HepG2 (cell line): ENCODE measurements around the gene MASP1. TPM values are rescaled to one million over a fixed set of nuclear protein-coding genes. Genes with fewer than 3 reads are reported as not detected.
A peak's percentile ranks its signal among the peaks of the same experiment; 100 is the strongest.

Source experiments
- ATAC-seq: fragments of 200-7000 bp; cut with Tn5 transposase; 3 replicates; pipeline ENCODE4 v1.9.1; 2020; ENCODE audit warnings: mild to moderate bottlenecking, moderate library complexity
- BruUV-seq: library from RNA; stranded (reverse); fragments of 400-500 nt; replicated peaks from 2 replicates; lab custom pipeline; 2021; lab: Mats Ljungman, UMichigan
- CTCF ChIA-PET: fragments of 300-600 bp; formaldehyde crosslinking; extraction: SDS; loops from one replicate; lab custom pipeline; 2021; ENCODE audit warnings: low total read pairs, inconsistent platforms, low intra/inter-chr PET ratio; lab: Yijun Ruan, JAX
- POLR2A ChIA-PET: fragments of 350-600 bp; sonication (Branson Sonifier 250); formaldehyde crosslinking; loops from one replicate; lab custom pipeline; 2020; ENCODE audit warnings: antibody characterized with exemption, inconsistent platforms; lab: Yijun Ruan, JAX
- DNase-seq: peaks from one replicate; pipeline ENCODE4 v3.0.0-alpha.2; 2015; ENCODE audit warnings: low spot score
- FAIRE-seq: peaks from 3 replicates; lab custom pipeline; 2011; peaks lifted over from hg19 to GRCh38; lab: Jason Lieb, UNC
- H2AFZ ChIP-seq: one replicate; pipeline ENCODE4 v1.6.1; 2011; ENCODE audit warnings: low read length, inconsistent platforms
- H3K27ac ChIP-seq: fragments of 300-600 bp; 3 replicates; pipeline ENCODE4 v1.8.0; 2011; ENCODE audit warnings: mixed run types, mild to moderate bottlenecking, mixed read lengths, low read length, inconsistent platforms; ENCODE audit not compliant: insufficient read depth; ENCODE audit errors: extremely low read length
- H3K27me3 ChIP-seq, 2 experiments: fragments of 200-600 bp in 1 of 2; 2 replicates in 1 of 2; 3 replicates in 1 of 2; pipeline versions ENCODE4 v1.6.0 to v1.8.0; 2011; ENCODE audit warnings: low read length in 2 of 2, mild to moderate bottlenecking in 2 of 2, moderate library complexity in 2 of 2, inconsistent platforms in 1 of 2; ENCODE audit not compliant: insufficient read depth in 2 of 2, control insufficient read depth in 1 of 2
- H3K36me3 ChIP-seq, 2 experiments: fragments of 200-600 bp in 1 of 2; replicated peaks in 1 of 2; 2 replicates in 1 of 2; 3 replicates in 1 of 2; pipeline versions ENCODE4 v1.5.1 to v1.8.0; 2011; ENCODE audit warnings: low read length in 2 of 2, inconsistent platforms in 1 of 2; ENCODE audit not compliant: insufficient read depth in 2 of 2, control insufficient read depth in 1 of 2
- H3K4me1 ChIP-seq: 2 replicates; pipeline ENCODE4 v1.5.1; 2012; ENCODE audit warnings: low read length, inconsistent platforms; ENCODE audit not compliant: insufficient read depth
- H3K4me2 ChIP-seq: 2 replicates; pipeline ENCODE4 v1.6.0; 2011; ENCODE audit warnings: low read depth, low read length, inconsistent platforms
- H3K4me3 ChIP-seq, 3 experiments: fragments of 200-600 bp in 1 of 3; sonication (generic), shearing (Covaris generic) in 1 of 3; replicated peaks in 1 of 3; 2 replicates each; pipeline ENCODE4 v1.5.1; 2011 to 2016; ENCODE audit warnings: low read length in 3 of 3, inconsistent platforms in 2 of 3, low read depth in 2 of 3, mild to moderate bottlenecking in 2 of 3, control low read depth in 1 of 3, mixed read lengths in 1 of 3; ENCODE audit not compliant: insufficient read depth in 1 of 3
- H3K79me2 ChIP-seq: one replicate; pipeline ENCODE4 v1.6.1; 2011; ENCODE audit warnings: low read length, inconsistent platforms; ENCODE audit not compliant: insufficient read depth
- H3K9ac ChIP-seq: 2 replicates; pipeline ENCODE4 v1.6.0; 2011; ENCODE audit warnings: mild to moderate bottlenecking, low read depth, low read length, inconsistent platforms; ENCODE audit not compliant: insufficient read depth
- H3K9me3 ChIP-seq: 2 replicates; pipeline ENCODE4 v1.5.1; 2012; ENCODE audit warnings: mild to moderate bottlenecking, low read length
- H4K20me1 ChIP-seq: 2 replicates; pipeline ENCODE4 v1.6.0; 2011; ENCODE audit warnings: inconsistent platforms, mild to moderate bottlenecking, low read length, moderate library complexity; ENCODE audit not compliant: insufficient read depth
- ELF4 ChIP-seq: sonication (generic); formaldehyde crosslinking; IDR thresholded peaks from 2 replicates; pipeline ENCODE4 v1.5.0; 2020; ENCODE audit warnings: missing genetic modification reagents, mild to moderate bottlenecking, moderate library complexity, borderline replicate concordance
- ISL2 ChIP-seq: sonication (generic); formaldehyde crosslinking; IDR thresholded peaks from 2 replicates; pipeline ENCODE4 v1.5.0; 2020; ENCODE audit warnings: missing genetic modification reagents
- PHB2 ChIP-seq: fragments of 450-650 bp; IDR thresholded peaks from 2 replicates; pipeline ENCODE4 v1.6.1; 2018; ENCODE audit not compliant: partially characterized antibody
- POGK ChIP-seq: sonication (generic); formaldehyde crosslinking; conservative IDR thresholded peaks from 2 replicates; pipeline ENCODE4 v1.8.0; 2022; ENCODE audit warnings: mild to moderate bottlenecking, moderate library complexity, missing genetic modification reagents
- RNF2 ChIP-seq: fragments of 450-650 bp; conservative IDR thresholded peaks from 2 replicates; pipeline ENCODE4 v1.6.1; 2016; ENCODE audit warnings: low read depth
- SALL2 ChIP-seq: sonication (generic); formaldehyde crosslinking; IDR thresholded peaks from 2 replicates; pipeline ENCODE4 v1.8.1; 2023; ENCODE audit warnings: mild to moderate bottlenecking, missing genetic modification reagents, inconsistent platforms
- SSRP1 ChIP-seq: IDR thresholded peaks from 2 replicates; pipeline ENCODE4 v1.6.1; 2016; ENCODE audit warnings: control low read depth
- ZKSCAN8 ChIP-seq: IDR thresholded peaks from 2 replicates; pipeline ENCODE4 v1.6.1; 2016; ENCODE audit warnings: borderline replicate concordance, missing genetic modification reagents, missing compliant biosample characterization
- ZNF12 ChIP-seq: sonication (generic); formaldehyde crosslinking; IDR thresholded peaks from 2 replicates; pipeline ENCODE4 v1.5.0; 2020; ENCODE audit warnings: missing genetic modification reagents
- in situ Hi-C: cut with HindIII; loops from 2 replicates; pipeline ENCODE4 v1.10.0; 2017; ENCODE audit warnings: low pct_unique_long_range_greater_than_20kb; ENCODE audit not compliant: extremely low pct_ligation_motif_present
- intact Hi-C: fragments of 100-400 bp; cut with micrococcal nuclease; formaldehyde crosslinking; loops from one replicate; pipeline ENCODE4 v1.10.0; 2022; ENCODE audit not compliant: unreplicated experiment
- polyA plus RNA-seq, 8 experiments: library from polyadenylated mRNA; depleted of rRNA in 3 of 8; stranded (reverse) in 7 of 8; unstranded in 1 of 8; fragments of >200 nt; fragmentation: Illumina TruSeq in 4 of 8; extraction: Trizol in 4 of 8; gene quantifications; 2 replicates each; pipeline versions ENCODE4 v1.2.1 to v1.2.3, GENCODE V29; 2011 to 2016; ENCODE audit warnings: low read depth in 4 of 8, missing spikeins in 1 of 8, mixed read lengths in 1 of 8; ENCODE audit not compliant: insufficient read depth in 1 of 8
- total RNA-seq, 5 experiments: library from RNA; depleted of rRNA; stranded (reverse); fragments of >200 nt; fragmentation: Illumina TruSeq; extraction: Trizol; gene quantifications; 2 replicates each; pipeline ENCODE4 v1.2.3, GENCODE V29; 2016; ENCODE audit warnings: low read depth in 1 of 5
- TF ChIP-seq, protein P1 (sequence below): sonication (generic); formaldehyde crosslinking; IDR thresholded peaks from 2 replicates; pipeline ENCODE4 v1.5.1; 2020; ENCODE audit warnings: mild to moderate bottlenecking, missing genetic modification reagents, borderline replicate concordance
- TF ChIP-seq, protein P2 (sequence below): sonication (generic); formaldehyde crosslinking; IDR thresholded peaks from 2 replicates; pipeline ENCODE4 v1.8.0; 2022; ENCODE audit warnings: missing genetic modification reagents, mild to moderate bottlenecking, moderate library complexity, borderline replicate concordance
- TF ChIP-seq, protein P3 (sequence below): IDR thresholded peaks from 2 replicates; pipeline ENCODE4 v1.6.1; 2016

The MASP1 gene
- total and polyA plus RNA-seq, 2 of the 13 experiments (the other 11 are each of a cell fraction or from before 2014, with no cell fraction given), result 10.8 to 56.0 TPM

- TF ChIP-seq POGK (CRISPR knock-in tag) (no peak), RNF2 (no peak), ZNF12 (0 out of 2 replicates have a peak, but pooled peaks have one; percentile 35), ZKSCAN8 (CRISPR knock-in tag) (peak; percentile 27; the same call in 1 of the 2 replicates), ISL2 (CRISPR knock-in tag) (peak; percentile 60; the same call in 1 of the 2 replicates)
- TF ChIP-seq, all 625 proteins: peak for 68
Measured at GRCh38 chr3:187264021-187264420, 27.5 kb downstream of the MASP1 start (continued).

DNA sequence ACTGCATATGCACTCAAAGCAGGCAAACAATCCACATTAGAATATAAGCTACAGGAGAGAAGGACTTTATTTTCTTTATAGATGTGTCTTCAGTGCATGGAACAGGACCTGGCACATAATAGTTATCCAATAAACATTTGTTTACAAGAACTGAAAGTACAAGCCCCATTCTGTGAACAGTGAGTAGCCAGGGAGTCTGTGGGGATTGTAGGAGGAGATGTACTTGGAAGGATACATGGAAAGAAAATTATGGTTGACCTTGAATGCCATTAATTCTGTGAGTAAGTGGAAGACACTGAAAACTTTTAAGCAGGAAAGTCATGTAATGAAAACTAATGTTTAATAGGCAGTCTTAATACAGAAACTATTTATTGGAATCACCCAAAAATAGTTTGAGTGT is 28.3 kb downstream of the MASP1 start:
- ATAC-seq (no peak), FAIRE-seq (no peak), DNase-seq (no peak)
- H3K4me3 ChIP-seq, result no peak overlapping the region
- peak overlapping the region; percentile 37; the same call in 1 of the 2 replicates for H3K9ac ChIP-seq
- ChIA-PET CTCF (no interaction called here), POLR2A (interaction anchor here (2.8 kb wide), 1 partner anchor 13 kb away, joined by 10 read pairs; no protein-coding TSS in a partner anchor)
- no peaks in the 10 kb centered on the region; a peak in 1 of 5 replicates for H3K27me3 ChIP-seq
- no peaks in the 10 kb centered on the region for H3K36me3 ChIP-seq
- no peak overlapping the region for H3K4me2 ChIP-seq
- H3K27ac ChIP-seq, result peak overlapping the region; percentile 61
- no peaks in the 10 kb centered on the region for H3K79me2 ChIP-seq
- no TSS peak for BruUV-seq
- H4K20me1 ChIP-seq, result no peaks in the 10 kb centered on the region
- H3K9me3 ChIP-seq, result no peaks in the 10 kb centered on the region
- intact Hi-C loops (no loop called here), in situ Hi-C loops (no loop called here)
- TF ChIP-seq, protein P1, sequence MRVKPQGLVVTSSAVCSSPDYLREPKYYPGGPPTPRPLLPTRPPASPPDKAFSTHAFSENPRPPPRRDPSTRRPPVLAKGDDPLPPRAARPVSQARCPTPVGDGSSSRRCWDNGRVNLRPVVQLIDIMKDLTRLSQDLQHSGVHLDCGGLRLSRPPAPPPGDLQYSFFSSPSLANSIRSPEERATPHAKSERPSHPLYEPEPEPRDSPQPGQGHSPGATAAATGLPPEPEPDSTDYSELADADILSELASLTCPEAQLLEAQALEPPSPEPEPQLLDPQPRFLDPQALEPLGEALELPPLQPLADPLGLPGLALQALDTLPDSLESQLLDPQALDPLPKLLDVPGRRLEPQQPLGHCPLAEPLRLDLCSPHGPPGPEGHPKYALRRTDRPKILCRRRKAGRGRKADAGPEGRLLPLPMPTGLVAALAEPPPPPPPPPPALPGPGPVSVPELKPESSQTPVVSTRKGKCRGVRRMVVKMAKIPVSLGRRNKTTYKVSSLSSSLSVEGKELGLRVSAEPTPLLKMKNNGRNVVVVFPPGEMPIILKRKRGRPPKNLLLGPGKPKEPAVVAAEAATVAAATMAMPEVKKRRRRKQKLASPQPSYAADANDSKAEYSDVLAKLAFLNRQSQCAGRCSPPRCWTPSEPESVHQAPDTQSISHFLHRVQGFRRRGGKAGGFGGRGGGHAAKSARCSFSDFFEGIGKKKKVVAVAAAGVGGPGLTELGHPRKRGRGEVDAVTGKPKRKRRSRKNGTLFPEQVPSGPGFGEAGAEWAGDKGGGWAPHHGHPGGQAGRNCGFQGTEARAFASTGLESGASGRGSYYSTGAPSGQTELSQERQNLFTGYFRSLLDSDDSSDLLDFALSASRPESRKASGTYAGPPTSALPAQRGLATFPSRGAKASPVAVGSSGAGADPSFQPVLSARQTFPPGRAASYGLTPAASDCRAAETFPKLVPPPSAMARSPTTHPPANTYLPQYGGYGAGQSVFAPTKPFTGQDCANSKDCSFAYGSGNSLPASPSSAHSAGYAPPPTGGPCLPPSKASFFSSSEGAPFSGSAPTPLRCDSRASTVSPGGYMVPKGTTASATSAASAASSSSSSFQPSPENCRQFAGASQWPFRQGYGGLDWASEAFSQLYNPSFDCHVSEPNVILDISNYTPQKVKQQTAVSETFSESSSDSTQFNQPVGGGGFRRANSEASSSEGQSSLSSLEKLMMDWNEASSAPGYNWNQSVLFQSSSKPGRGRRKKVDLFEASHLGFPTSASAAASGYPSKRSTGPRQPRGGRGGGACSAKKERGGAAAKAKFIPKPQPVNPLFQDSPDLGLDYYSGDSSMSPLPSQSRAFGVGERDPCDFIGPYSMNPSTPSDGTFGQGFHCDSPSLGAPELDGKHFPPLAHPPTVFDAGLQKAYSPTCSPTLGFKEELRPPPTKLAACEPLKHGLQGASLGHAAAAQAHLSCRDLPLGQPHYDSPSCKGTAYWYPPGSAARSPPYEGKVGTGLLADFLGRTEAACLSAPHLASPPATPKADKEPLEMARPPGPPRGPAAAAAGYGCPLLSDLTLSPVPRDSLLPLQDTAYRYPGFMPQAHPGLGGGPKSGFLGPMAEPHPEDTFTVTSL, result no peak
- TF ChIP-seq, protein P2, sequence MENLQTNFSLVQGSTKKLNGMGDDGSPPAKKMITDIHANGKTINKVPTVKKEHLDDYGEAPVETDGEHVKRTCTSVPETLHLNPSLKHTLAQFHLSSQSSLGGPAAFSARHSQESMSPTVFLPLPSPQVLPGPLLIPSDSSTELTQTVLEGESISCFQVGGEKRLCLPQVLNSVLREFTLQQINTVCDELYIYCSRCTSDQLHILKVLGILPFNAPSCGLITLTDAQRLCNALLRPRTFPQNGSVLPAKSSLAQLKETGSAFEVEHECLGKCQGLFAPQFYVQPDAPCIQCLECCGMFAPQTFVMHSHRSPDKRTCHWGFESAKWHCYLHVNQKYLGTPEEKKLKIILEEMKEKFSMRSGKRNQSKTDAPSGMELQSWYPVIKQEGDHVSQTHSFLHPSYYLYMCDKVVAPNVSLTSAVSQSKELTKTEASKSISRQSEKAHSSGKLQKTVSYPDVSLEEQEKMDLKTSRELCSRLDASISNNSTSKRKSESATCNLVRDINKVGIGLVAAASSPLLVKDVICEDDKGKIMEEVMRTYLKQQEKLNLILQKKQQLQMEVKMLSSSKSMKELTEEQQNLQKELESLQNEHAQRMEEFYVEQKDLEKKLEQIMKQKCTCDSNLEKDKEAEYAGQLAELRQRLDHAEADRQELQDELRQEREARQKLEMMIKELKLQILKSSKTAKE (CRISPR knock-in tag), result no peak
- TF ChIP-seq ELF4 (CRISPR knock-in tag), result no peak
- no peak for TF ChIP-seq SSRP1 (CRISPR knock-in tag)
- TF ChIP-seq SALL2, result no peak
- TF ChIP-seq PHB2, result no peak
- TF ChIP-seq, protein P3, sequence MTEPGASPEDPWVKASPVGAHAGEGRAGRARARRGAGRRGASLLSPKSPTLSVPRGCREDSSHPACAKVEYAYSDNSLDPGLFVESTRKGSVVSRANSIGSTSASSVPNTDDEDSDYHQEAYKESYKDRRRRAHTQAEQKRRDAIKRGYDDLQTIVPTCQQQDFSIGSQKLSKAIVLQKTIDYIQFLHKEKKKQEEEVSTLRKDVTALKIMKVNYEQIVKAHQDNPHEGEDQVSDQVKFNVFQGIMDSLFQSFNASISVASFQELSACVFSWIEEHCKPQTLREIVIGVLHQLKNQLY, result no peak
- no peak overlapping the region for H2AFZ ChIP-seq
- peaks cover 36% of the 10 kb centered on the region for H3K4me1 ChIP-seq
